ENCODE results near the gene REXO1. TPM values are rescaled to one million over a fixed set of nuclear protein-coding genes. Genes with fewer than 3 reads are reported as not detected.

The REXO1 gene
- total RNA-seq, 8 experiments from 2014 or later = 6.3 to 20.9 (median 11.1) TPM

DNA sequence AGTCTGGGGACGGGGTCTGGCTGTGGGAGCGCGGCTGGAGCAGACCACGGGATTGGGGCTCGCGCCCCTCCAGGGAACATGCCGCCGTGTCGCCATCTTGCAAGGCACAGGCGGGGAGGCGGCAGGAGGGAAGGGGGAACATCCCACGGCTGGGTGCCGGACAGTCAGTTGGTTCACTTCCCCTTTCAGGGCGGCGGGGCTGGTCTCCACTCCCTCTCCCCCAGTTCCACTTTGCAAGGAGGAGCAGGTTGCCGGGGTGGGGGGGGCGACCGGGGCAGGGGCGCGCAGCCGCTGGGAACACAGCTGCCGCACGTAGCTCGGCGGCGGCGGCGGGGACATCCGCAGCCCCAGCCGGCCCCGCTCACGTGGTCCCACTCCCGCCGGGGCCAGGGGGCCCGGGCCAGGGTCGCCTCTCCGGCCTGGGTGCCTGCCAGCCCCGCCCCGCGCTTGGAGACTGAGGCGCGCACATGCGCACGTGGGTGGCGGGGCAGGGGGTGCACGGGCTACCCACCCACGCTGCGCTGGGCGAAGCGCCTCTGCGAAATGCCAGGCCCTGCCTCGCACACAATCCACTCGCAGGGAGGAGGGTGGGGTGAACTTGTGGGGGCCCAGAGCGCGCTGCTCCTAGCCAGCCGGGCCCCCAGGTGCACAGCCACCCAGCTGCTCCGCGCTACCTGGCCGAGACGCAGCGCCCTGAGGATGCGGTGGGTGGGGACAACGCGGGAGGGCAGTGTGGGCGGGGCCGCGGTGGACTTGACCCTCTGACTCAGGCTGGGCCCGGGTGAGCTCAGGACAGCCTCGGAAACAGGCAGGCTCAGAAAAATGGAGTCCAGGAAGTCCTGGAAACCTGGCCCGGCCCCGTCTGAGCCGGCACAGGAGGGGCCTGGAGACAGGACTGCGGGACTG is 8.7 kb upstream of the REXO1 start:
- in situ Hi-C loops (cut with MboI; ENCODE audit: low pct_unique_long_range_greater_than_20kb in 2 of 9, low sequenced_read_pairs in 9 of 9, unreplicated experiment in 9 of 9) = no loop called here
- WGBS, 10 experiments = 0 to 36% (median 20%) methylated on average over 3 to 4 of the region's 73 CpGs; no CpG with 5 or more reads in 7 of the 10 experiments
- H3K4me1 ChIP-seq (replicated peaks in 1 of 2) = peaks cover 76 to 84% of the 10 kb centered on the region in 2 donors
- peak overlapping the region; percentile 91 for H3K27ac ChIP-seq
- H3K4me3 ChIP-seq = peak overlapping the region; percentile 1 to 37 (median 22)
- peak; percentile 1 to 42 (median 29) for ATAC-seq (replicated peaks in 6 of 8)

DNA sequence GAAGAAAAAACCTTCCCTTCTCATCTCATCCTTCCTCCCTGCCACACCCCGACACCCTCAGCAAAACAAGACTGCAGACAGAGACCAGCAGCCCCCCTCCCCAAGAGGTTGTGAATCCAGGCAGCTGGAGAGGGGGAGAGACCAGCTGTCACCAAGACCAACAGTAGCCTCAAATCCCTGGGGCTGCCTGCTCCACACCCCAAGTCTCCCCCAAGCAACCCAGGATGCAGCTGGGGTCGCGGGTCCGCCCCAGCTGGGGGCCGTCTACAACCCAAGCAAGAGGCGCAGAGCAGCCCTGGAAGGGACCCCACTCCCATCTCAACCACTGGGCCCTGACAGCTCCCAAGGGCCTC is 8.0 kb upstream of the REXO1 start:
- Histone ChIP-seq H3K4me1 (replicated peaks in 1 of 2) (peaks cover 69 to 86% of the 10 kb centered on the region in 2 donors), H3K27ac (peak overlapping the region; percentile 91)

DNA sequence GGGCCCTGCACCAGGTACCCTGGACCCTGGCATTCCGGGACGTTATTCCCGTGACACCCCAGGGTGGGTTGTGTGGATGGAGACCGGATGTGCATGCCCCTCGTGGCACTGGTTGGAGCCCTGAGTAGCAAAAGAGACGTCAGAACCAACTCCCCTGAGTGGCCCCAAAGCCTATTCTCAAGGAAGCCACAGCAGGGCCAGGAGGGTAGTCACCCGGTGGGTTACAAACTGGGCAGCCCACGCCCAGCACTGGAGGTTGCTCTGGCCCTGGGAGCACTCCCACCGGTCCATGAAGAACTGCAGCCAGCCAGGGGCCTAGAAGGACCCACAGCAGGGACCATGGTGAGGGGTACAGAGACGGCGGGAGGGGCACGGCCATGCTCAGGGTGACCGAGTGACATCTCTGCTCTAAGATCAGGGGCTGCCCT is 7.6 kb upstream of the REXO1 start:
- Histone ChIP-seq H3K4me3 (peak overlapping the region in 3 of 5 donors; percentile 24 to 30 (median 25)), H3K4me1 (replicated peaks in 1 of 2) (peaks cover 65 to 81% of the 10 kb centered on the region in 2 donors), H3K27ac (peak overlapping the region; percentile 91)
- WGBS, 10 experiments = 0 to 20% (median 1%) methylated on average over 1 to 6 of the region's 13 CpGs; no CpG with 5 or more reads in 6 of the 10 experiments
- in situ Hi-C loops (cut with MboI; ENCODE audit: low pct_unique_long_range_greater_than_20kb in 2 of 9, low sequenced_read_pairs in 9 of 9, unreplicated experiment in 9 of 9) = no loop called here
- ATAC-seq (replicated peaks in 6 of 8) = peak in 7 of 8 experiments; percentile 0 to 14 (median 2)

More for the DNA sequence above, 8.0 kb upstream of the REXO1 start:
- ATAC-seq (replicated peaks in 6 of 8) = peak in 2 of 8 experiments; percentile 0
- H3K4me3 ChIP-seq = peak overlapping the region in 4 of 5 donors; percentile 1 to 37 (median 26)
- in situ Hi-C loops (cut with MboI; ENCODE audit: low pct_unique_long_range_greater_than_20kb in 2 of 9, low sequenced_read_pairs in 9 of 9, unreplicated experiment in 9 of 9) = no loop called here
- WGBS, 10 experiments = 60 to 65% methylated on average over 3 to 4 of the region's 6 CpGs; no CpG with 5 or more reads in 8 of the 10 experiments

DNA sequence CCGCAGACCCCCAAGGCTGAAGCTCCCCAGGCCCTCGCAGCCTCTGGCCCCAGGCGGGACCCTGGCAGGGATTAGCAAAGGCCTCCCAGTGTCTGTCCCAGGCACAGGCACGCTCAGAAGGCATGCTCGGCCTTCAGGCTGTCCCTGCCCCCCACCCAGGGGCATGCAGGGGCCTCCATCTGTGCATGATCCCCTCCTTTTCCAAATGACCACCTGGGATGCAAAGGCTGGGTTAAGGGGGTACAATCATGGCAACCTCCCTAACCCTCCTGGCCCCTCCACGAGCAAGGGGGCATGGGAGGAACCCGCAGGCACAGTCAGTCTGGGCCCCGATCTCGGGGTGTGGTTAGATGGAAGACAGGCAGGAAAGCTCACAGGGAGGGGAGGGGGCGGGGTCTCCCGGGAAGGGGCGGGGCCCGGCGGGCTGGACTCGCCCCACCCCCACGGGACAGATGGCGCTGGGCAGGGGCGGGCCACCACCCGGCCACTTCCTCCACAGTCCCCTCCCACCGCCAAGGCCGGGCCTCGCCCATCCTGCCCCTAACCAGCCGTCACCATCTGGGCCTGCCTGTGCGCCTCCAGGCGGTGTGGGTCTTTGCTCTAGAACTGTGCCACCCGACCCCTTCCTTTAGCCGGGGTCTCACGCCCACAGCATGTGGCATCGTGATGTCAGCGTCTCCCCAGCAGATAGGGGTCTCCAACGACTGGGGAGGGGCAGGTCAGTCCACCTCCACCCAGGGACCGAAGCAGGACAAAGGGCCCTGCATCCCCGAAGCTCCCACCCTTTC is 7.0 kb upstream of the REXO1 start:
- 0% methylated on average over 1 of the region's 33 CpGs; no CpG with 5 or more reads in 6 of the 10 experiments for WGBS, 10 experiments
- Histone ChIP-seq H3K27ac (peak overlapping the region; percentile 91), H3K4me3 (peak overlapping the region in 4 of 5 donors; percentile 4 to 30 (median 24)), H3K4me1 (replicated peaks in 1 of 2) (peaks cover 60 to 75% of the 10 kb centered on the region in 2 donors)
- peak; percentile 55 to 78 (median 68) for ATAC-seq (replicated peaks in 6 of 8)
- in situ Hi-C loops (cut with MboI; ENCODE audit: low pct_unique_long_range_greater_than_20kb in 2 of 9, low sequenced_read_pairs in 9 of 9, unreplicated experiment in 9 of 9) = no loop called here

- ATAC-seq (replicated peaks in 6 of 8) = peak in 1 of 8 experiments; percentile 1
- Histone ChIP-seq H3K4me1 (replicated peaks in 1 of 2) (peaks cover 54 to 71% of the 10 kb centered on the region in 2 donors), H3K27ac (peak overlapping the region; percentile 75 to 86), H3K4me3 (peak overlapping the region in 2 of 5 donors; percentile 22 to 30)
- in situ Hi-C loops (cut with MboI; ENCODE audit: low pct_unique_long_range_greater_than_20kb in 2 of 9, low sequenced_read_pairs in 9 of 9, unreplicated experiment in 9 of 9) = no loop called here
- WGBS, 10 experiments = 0 to 54% (median 4%) methylated on average over 2 to 5 of the region's 37 CpGs; no CpG with 5 or more reads in 7 of the 10 experiments
Measured at GRCh38 chr19:1854542-1855039, 6.3 kb upstream of the REXO1 start.

DNA sequence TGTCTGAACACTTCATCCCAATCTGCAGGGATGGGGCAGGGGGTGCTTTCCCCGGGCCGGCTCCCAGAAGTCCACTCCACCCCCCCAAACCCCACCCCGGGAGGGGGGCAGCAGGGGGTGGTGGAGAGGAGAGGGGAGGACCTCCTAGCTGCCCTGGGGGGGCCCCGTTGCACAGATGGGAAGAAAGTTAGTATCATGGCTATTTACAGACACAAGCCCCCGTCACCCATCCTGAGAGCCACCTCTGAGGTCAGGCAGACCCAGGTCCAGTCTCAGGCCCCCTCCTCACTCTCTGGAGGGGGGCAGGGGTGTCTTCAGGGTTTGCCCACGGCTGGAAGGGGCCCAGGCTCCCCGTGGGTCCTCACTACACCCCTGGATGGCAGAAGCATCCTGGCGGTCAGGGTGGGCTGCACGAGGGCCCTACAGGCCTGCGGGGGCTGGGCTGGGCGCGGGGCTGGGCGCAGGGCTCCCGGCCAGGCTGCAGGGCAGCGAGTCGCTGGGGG is 5.8 kb upstream of the REXO1 start:
- in situ Hi-C loops (cut with MboI; ENCODE audit: low pct_unique_long_range_greater_than_20kb in 2 of 9, low sequenced_read_pairs in 9 of 9, unreplicated experiment in 9 of 9) = no loop called here
- H3K27ac ChIP-seq = peak overlapping the region; percentile 75 to 86
- no peak for ATAC-seq (replicated peaks in 6 of 8)
- peaks cover 49 to 66% of the 10 kb centered on the region in 2 donors for H3K4me1 ChIP-seq (replicated peaks in 1 of 2)
- no CpG with 5 or more reads among the region's 16 CpGs for WGBS, 10 experiments
- H3K4me3 ChIP-seq = no peak overlapping the region

- ATAC-seq (replicated peaks in 6 of 8) = peak in 3 of 8 experiments; percentile 0 to 21 (median 1)
Measured at GRCh38 chr19:1853295-1854038, 5.2 kb upstream of the REXO1 start.

DNA sequence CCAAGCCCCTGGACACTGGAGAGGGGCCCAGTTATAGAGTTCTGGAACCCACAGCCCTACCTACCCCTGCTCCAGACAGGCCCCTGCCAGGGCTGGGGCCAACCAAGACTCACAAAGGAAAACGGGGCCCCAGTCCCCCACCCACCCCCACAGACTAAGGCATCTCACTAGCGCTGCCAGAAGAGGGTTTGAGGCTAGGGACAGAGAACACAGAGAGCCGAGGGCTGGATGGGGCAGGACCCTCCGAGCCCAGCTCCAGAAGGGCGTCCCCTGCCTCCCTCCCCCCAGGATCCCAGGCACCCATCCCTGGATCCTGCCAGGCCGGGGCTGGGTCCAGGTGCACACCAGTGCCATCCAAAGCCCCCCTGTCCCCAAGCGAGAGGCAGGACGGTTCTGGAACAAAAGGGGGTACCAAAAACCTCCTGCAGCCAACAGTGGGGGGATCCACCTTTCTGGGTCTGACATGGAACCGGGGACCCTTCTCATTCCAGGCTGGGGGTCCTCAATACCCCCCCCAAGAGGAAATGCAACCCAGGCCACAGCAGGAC is 4.4 kb upstream of the REXO1 start:
- ATAC-seq (replicated peaks in 6 of 8) = no peak
- WGBS, 10 experiments = 80% methylated on average over 8 of the region's 9 CpGs; no CpG with 5 or more reads in 9 of the 10 experiments
- H3K27ac ChIP-seq = peak overlapping the region in 1 of 2 donors; percentile 22
- peaks cover 44 to 51% of the 10 kb centered on the region in 2 donors for H3K4me1 ChIP-seq (replicated peaks in 1 of 2)
- H3K4me3 ChIP-seq = no peak overlapping the region
- in situ Hi-C loops (cut with MboI; ENCODE audit: low pct_unique_long_range_greater_than_20kb in 2 of 9, low sequenced_read_pairs in 9 of 9, unreplicated experiment in 9 of 9) = no loop called here

More at GRCh38 chr19:1853295-1854038, 5.2 kb upstream of the REXO1 start:
- in situ Hi-C loops (cut with MboI; ENCODE audit: low pct_unique_long_range_greater_than_20kb in 2 of 9, low sequenced_read_pairs in 9 of 9, unreplicated experiment in 9 of 9) = no loop called here
- no peak overlapping the region for H3K27ac ChIP-seq
- H3K4me1 ChIP-seq (replicated peaks in 1 of 2) = peaks cover 48 to 59% of the 10 kb centered on the region in 2 donors
- no peak overlapping the region for H3K4me3 ChIP-seq
- WGBS, 10 experiments = 0 to 60% (median 18%) methylated on average over 1 to 3 of the region's 27 CpGs; no CpG with 5 or more reads in 7 of the 10 experiments

DNA sequence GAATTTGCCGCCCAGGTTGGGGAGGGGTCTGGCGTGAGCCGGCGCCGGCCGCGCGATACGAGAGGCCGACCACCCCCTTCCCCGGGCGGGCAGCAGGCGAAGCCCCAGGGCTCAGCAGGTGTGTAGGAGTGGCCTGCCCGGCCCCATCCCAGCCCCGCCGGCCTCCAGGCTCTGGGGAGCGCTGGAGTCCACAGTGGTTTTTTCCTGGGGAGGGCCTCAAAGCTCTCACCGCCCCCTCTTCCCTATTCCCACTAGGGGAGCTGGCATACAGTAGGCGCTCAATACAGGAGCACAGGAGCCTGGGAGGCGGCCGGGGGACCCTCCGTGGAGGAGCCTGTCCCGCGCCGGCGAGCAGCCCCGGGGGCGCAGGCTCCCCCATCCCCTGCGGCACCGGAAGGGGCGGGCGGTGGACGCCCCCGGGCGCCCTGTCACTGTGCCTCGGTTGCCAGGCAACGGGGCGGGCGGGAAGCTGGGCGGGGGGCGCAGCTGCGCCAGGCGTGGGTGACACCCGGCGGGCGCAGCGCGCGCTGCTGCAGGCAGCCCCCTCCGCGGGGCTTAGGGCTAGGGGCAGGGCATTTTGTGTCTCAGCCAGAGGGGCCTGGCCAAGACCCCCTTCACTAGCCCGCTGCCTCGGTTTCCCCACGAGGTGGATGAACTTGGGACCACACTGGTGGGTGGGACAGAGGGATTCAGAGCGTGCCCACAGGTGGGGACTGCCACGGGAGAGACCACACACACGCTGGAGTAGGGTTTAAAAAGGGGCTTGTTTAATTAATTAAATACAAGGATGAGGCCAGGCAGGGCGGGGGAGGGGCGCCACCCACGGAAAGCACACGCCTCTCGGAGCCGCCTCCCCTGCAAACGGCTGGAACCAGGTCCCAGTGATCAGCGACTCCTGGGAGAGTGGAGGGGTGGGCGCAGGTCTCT is 3.6 kb upstream of the REXO1 start:
- peak in 4 of 8 experiments; percentile 0 to 4 (median 2) for ATAC-seq (replicated peaks in 6 of 8)
- WGBS, 10 experiments = 20 to 93% (median 50%) methylated on average over 1 to 9 of the region's 66 CpGs; no CpG with 5 or more reads in 7 of the 10 experiments
- peak overlapping the region in 2 of 5 donors; percentile 10 to 16 for H3K4me3 ChIP-seq
- in situ Hi-C loops (cut with MboI; ENCODE audit: low pct_unique_long_range_greater_than_20kb in 2 of 9, low sequenced_read_pairs in 9 of 9, unreplicated experiment in 9 of 9) = no loop called here
- H3K27ac ChIP-seq = peak overlapping the region in 1 of 2 donors; percentile 22
- peaks cover 42 to 51% of the 10 kb centered on the region in 2 donors for H3K4me1 ChIP-seq (replicated peaks in 1 of 2)

DNA sequence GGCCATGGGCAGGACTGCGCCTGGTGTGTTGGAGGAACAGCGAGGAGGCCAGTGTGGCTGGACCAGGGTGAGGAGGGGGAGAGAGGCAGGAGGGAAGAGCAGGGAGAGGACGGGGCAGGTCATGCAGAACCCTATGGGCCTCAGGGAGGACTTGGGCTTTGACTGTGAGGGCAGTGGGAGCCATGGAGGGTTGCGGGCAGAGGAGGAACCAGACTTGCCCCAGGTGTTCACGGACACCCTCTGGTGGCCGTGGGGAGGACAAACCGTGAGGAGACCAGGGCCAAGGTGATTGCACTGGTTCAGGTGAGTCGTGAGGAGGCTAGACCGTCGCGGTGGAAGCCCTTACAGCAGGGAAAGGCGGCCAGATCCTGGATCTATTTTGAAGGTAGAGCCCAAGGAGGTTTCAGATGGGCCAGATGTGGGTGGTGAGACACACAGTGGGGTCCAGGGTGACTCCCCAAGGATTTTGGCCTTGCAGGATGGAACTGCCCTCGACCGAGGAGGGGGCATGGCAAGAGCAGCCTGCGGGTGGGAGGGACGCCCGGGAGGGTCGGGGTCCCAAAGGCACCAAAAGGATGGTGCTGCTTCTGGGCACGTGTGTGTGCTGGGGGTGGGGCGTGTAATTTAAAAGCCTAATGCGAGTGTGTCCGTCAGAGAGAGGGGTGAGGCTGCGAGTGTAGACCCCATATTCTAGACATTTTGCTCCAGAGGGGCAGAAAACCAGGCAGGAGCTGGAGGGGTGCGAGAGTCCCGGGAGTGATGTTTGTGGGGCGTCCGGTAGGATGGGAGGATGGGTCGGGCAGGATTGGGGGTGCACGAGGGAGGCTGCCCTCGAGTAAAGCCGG is 2.7 kb upstream of the REXO1 start:
- Histone ChIP-seq H3K4me3 (no peak overlapping the region), H3K27ac (peak overlapping the region in 1 of 2 donors; percentile 22), H3K4me1 (replicated peaks in 1 of 2) (peaks cover 36 to 49% of the 10 kb centered on the region in 2 donors)
- no peak for ATAC-seq (replicated peaks in 6 of 8)
- in situ Hi-C loops (cut with MboI; ENCODE audit: low pct_unique_long_range_greater_than_20kb in 2 of 9, low sequenced_read_pairs in 9 of 9, unreplicated experiment in 9 of 9) = no loop called here
- 80 to 100% (median 100%) methylated on average over 1 to 4 of the region's 31 CpGs; no CpG with 5 or more reads in 4 of the 10 experiments for WGBS, 10 experiments

All from motor neuron (in vitro differentiated cells).